HG02885 (cell line): ENCODE measurements around the gene FRAT1.
"Not testable (repeated sequence)": the region's sequence is repeated elsewhere in the genome, so short reads cannot be mapped to it uniquely, and the experiment has no call there.

Source experiments
- ATAC-seq: cut with Tn5 transposase; IDR thresholded peaks from one replicate; pipeline ENCODE4 v1.9.1; 2021; ENCODE audit warnings: mild to moderate bottlenecking; ENCODE audit not compliant: unreplicated experiment, poor library complexity

FRAT1 gene

DNA sequence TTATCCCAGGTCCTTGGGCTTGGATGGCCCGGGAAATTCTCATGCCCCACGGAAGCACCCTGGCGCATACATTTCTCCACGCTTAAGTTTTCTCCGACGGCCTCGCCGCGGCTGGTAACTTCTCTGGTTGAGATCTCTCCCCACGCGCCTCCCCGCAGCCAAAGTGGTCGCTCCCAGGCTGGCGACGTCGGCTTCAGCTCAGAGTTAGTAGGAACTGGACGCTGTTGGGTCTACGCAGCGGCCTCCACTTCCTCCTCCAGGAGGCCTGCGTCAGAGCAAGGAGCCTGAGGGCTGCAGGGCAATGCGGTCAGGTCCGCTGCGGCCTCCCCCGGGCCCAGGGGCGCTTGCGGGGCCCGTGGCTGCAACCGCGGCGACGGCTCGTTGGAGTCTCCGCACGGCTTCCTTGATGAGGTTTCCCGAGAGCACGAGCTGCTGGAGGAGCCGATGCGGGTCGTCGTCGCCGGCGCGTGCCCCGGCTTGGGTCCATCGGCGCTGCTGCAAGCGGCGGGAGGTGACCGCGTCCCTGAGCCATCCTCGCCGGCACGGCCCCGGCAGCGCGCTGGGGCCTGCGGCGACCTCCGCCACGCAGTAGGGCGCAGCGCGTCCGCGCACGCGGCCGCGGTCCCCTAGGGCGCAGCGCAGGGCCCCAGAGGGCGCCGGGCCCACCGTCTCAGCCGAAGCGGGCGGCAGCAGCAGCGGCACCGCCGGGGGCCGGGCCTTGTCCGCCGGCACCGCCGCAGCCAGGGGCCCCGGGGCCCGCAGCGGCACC lies 14.7 kb downstream of the FRAT1 start:
- peak; percentile 25 for ATAC-seq

- ATAC-seq = peak; percentile 79
These were observed 15.5 kb downstream of the FRAT1 start, which contains the start of gene FRAT2 for GRCh38 chr10:97334370-97335175. Gene FRAT2, minus strand, starts transcription at chr10:97334729. Its CDS starts 157 bp downstream, at chr10:97334572.

- no peak for ATAC-seq
These were observed 16.1 kb downstream of the FRAT1 start for GRCh38 chr10:97335188-97335619.

- ATAC-seq = no peak
These were observed 16.9 kb downstream of the FRAT1 start for GRCh38 chr10:97336006-97336405.

DNA sequence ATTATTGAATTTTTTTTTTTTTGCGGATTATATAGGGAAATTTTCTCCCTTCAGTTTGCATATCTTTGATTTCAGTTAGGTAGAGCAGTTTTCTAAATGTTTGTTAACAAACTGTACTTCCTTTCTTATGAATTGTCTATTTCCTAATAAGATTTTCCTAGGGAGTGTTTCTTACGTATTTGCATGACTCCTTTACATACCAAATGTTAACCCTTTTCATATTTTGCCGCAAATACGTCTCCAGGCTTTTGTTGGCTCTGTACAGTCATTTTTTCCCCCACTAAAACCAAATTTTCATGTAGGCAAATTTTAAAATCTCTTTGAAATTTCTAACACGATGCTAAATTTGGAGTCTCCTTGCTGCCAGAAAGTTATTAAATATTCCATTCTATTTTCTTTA lies 17.4 kb downstream of the FRAT1 start:
- ATAC-seq = no peak

- no peak for ATAC-seq
These were observed 18.1 kb downstream of the FRAT1 start for GRCh38 chr10:97336942-97337831.

DNA sequence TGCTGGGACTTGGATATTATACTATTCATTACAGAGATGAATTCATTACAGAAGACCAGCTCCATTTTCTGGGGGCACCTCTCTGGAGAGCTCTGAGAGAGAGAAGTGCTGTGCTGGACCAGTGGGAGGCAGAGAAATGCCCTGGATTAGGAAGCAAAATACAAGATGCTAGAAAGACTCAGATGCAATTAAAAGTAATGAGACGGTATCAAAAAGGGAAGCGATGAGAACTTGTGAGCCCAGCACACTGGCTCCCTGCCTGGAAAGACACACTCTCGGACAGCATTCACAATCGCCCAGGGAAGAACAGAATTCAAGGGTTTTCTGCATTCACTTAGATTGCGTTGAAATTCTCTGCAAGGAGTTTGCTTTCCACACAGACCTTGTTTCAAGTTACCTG lies 19.0 kb downstream of the FRAT1 start:
- ATAC-seq = no peak

DNA sequence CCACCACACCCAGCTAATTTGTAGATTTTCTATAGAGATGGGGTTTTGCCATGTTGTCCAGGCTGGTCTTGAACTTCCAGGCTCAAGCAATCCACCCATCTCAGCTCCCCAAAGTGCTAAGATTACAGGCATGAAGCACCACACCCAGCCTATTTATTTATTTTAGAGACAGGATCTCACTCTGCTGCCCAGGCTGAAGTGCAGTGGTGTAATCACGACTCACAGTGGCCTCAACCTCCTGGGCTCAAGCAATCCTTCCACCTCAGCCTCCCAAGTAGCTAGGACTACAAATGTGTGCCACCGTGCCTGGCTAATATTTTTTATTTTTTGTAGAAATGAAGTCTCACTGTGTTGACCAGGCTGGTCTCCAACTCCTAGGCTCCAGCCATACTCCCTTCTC lies 22.3 kb downstream of the FRAT1 start:
- ATAC-seq = no peak

GRCh38 chr10:97343664-97344063 lies 24.6 kb downstream of the FRAT1 start:
- ATAC-seq = not testable (repeated sequence)

GRCh38 chr10:97347317-97347716 lies 28.2 kb downstream of the FRAT1 start:
- no peak for ATAC-seq

- no peak for ATAC-seq
These were observed 30.9 kb downstream of the FRAT1 start for GRCh38 chr10:97349752-97350513.

GRCh38 chr10:97353945-97354344 lies 34.9 kb downstream of the FRAT1 start:
- ATAC-seq = no peak

- ATAC-seq = no peak
These were observed 36.5 kb downstream of the FRAT1 start for GRCh38 chr10:97355571-97355975.

- ATAC-seq = no peak
These were observed 37.3 kb downstream of the FRAT1 start for GRCh38 chr10:97356318-97356914.

GRCh38 chr10:97356918-97357317 lies 37.8 kb downstream of the FRAT1 start:
- ATAC-seq = no peak

GRCh38 chr10:97358349-97358748 lies 39.3 kb downstream of the FRAT1 start:
- no peak for ATAC-seq

DNA sequence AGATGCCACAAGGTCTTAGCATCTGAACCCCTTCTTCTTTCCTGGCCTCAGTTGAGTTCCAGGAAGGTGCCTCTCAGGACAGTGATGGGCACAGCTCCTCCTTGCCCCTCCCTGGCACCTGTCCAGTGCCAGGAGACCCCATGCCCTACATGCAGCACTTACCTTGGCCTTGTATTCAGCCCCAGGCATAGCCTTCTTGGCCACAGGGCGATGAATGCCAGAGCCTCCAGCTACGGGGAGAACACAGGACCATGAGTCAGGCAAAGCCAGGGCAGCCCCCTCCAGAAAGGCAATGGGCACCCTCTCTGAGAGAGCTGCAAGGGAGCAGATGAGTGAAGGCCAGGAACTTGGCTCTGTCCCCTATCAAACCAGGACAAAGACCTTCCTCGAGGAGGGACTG lies 39.7 kb downstream of the FRAT1 start:
- no peak for ATAC-seq

DNA sequence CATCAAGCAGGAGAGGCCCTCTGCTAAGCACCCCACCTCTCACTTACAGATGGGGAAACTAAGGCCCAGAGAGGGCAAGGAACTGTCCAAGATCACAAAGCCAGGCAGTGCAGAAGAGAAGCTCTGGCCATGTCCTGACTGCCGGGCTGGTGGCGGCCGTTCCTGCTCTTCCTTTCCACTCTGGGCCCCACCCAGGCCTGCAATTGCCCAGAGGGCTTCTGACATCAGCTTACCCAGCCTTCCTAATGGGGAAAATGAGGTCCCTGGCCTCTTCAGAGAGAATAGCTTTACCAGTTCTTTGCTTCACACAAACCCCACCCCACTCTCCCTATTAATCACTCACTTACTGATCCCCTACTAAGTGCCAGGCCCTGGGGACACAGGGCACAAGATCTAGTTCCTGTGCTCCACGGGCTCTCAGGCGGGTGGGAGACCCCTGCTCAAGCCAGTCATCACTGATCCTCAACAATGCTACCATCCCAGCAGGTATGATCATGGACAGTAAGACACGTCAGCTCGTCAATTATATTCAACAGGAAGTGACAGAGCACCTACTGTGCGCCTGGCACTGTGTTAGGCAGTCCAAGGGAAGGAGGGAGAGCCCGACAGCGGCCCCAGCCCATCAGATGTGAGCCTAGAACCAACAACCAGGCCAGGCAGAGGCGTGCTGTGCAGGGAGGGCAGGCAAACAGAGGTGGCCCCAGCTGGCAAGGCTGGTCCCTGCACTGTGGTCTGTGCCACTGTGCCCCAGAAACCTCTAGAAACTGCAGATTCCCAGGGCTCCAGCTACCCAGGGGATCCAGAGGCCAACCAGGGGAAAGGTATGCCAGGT lies 41.9 kb downstream of the FRAT1 start:
- ATAC-seq = no peak

- no peak for ATAC-seq
These were observed 42.4 kb downstream of the FRAT1 start for GRCh38 chr10:97361537-97361901.
